HG03135 (cell line): ENCODE data around the gene SKP2.
"Not testable (repeated sequence)": the region's sequence is repeated elsewhere in the genome, so short reads cannot be mapped to it uniquely, and the experiment has no call there.

Experiments used
- ATAC-seq: cut with Tn5 transposase; IDR thresholded peaks from one replicate; pipeline ENCODE4 v1.9.1; 2021; ENCODE audit warnings: mild to moderate bottlenecking, moderate library complexity; ENCODE audit not compliant: unreplicated experiment

Gene SKP2

DNA sequence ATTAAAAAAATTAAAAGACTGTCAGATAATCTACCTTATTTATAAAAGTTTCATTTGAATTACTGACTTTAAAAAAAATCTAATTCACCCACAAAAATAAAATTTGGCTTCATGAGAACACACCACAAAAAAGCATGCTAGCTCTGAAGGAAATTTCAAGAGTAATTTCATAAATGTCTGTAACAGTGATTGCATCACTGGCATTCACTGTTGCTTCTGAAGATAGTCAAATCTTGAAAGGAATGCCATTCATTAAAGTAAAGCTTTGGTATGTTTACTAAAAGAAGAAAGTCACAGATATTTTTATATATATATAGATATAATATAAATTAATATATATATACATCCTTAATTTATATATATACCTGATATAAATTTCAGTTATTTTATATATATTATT lies 46.4 kb downstream of the SKP2 start:
- ATAC-seq, result no peak

DNA sequence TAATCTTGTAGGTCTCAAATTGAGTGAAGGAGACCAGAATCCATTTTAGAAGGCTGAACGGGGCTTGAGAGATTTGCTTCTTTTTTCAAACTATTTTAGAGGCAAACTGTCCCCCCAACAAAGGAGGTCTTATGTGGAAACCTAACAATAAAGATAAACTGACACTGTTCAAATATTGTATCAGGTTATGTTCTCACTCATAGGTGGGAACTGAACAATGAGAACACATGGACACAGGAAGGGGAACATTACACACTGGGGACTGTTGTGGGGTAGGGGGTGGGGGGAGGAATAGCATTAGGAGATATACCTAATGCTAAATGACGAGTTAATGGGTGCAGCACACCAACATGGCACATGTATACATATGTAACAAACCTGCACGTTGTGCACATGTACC lies 46.9 kb downstream of the SKP2 start:
- not testable (repeated sequence) for ATAC-seq

DNA sequence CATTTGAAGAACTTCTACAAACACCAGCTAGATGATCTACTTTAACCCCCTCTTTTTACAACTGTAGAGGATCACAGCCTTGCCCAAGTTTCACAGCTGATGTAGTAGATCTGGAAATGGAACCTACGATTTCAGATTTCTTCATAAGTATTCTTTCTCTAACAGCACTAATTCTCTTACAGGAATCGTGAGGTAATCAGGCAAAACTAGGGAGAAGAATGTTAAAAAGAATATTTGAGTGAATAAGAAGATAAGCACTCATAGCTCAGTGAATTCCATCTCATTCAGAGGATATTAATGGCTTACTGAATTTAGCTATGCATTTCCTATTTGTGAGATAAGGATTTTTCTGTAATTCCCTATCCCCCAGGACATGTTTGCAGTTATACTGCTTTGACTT lies 47.7 kb downstream of the SKP2 start:
- no peak for ATAC-seq

DNA sequence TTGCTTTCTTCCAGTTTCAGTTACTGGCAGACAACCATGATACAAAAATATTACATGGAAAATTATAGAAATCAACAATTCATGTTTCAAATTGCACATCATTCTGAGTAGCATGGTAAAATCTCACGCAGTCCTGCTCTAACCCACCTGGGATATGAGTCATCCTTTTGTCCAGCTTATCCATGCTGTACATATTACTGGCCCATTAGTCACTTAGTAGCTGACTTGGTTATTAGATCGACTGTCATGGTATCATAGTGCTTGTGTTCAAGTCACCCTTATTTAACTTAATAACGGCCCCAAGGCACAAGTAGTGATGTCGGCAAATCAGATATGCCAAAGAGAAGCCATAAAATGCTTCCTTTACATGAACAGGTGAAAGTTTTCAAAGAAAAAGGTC lies 48.6 kb downstream of the SKP2 start:
- no peak for ATAC-seq

DNA sequence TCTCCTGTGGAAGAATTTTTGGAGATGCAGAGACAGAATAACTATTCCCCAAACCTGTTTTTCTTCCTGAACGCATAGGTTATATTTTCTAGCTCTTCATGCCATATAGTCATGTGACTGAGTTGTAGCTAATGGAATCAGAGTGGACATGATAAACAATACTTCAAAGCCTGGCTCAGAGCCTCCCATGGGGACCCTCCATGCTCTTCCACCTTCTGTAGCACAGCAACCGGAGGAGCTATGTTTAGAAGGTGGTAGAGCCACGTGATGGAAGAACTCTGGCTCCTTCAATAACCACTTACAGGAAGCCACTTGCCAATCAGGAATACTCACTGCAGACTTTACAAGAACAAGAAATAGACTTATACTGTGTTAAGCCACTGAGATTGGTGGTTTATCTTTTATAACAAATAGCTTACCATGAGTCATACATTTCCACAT lies 50.6 kb downstream of the SKP2 start:
- no peak for ATAC-seq

DNA sequence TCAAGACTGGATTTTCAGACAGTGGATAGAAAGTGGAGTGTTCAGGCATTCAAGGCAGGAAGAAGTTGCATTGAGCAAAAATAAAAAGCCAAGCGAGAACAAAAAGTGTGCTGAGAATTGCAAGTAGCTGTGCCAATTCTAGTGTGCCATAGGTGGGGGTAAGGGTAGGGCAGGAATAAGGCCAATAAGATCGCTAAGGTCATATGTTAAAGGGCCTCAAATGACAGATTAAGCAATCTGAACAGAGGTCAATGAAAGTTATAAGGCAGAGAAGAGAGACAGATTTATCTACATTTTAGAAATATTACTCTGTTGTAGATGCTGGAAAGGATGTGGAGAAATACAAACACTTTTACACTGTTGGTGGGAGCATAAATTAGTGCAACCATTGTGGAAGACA lies 53.4 kb downstream of the SKP2 start:
- ATAC-seq, result no peak

DNA sequence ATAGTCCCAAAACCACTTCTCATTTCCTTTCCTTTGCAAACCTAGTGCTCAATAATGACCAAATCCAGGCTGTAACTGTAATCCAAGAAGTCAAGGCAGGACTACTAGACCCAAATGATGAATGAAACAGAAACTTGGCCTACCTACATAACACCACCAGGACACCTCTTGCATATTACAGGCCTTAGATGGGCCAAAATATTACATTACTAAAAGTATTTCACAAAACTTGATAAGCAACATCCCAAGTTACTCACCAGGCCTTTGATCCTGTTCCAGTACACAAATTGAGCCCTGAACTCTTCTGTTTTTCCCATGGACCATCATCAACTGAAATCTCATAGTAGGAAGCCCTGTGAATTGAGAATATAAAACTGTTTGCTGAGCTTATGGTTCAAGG lies 55.0 kb downstream of the SKP2 start:
- ATAC-seq, result no peak

DNA sequence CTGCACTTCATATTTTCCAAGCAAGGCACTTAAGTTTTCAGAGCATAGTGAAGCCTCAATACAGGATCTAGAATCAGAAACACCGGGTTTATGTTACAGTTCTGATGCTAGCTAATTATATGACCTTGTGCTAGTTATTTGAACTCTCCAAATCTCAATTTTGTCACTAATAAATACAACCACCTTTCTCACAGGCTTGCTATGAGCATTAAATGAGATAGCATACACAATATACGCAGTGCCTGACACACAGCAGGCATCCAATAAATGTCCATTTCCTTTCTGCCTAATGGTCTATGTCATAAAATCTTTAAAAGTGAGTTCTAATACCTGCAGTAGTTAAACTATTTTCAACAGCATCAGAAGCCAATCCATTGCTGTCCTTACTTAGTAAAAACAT lies 56.9 kb downstream of the SKP2 start:
- ATAC-seq, result no peak

DNA sequence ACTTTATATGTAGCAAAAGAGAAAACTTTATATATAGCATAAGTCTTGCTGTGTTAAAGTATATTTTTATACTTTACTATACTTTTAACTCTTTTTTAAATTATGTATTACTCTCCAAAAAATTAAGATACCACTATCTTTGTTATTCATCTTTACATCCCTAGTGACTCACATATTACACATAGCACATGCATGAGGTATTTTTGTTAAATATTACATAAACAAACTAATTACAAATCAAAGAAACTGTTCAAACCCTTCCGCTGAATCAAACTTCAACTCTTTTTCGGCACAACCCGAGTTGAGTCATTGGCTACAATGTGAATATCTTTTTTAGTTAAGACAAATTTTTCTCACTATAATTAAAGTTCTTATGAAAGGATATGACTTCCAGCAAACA lies 57.8 kb downstream of the SKP2 start:
- no peak for ATAC-seq

DNA sequence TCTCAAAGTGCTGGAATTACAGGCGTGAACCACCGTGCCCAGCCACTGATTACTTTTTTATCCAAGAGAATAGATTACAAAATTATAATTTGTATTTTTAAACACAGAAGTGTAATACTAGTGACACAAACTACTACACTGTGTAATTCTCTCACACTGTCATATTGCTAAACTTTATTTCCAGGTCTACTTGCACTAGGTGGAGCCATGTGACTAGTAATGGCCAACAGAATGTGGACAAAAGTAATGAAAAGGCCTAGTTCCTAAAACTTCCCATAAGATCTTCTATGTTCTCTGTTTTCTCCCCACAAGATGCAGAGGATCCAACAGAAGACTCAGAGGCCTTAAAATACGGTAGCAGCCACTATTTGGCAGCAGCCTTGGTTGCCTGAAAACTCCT lies 62.5 kb downstream of the SKP2 start:
- no peak for ATAC-seq

DNA sequence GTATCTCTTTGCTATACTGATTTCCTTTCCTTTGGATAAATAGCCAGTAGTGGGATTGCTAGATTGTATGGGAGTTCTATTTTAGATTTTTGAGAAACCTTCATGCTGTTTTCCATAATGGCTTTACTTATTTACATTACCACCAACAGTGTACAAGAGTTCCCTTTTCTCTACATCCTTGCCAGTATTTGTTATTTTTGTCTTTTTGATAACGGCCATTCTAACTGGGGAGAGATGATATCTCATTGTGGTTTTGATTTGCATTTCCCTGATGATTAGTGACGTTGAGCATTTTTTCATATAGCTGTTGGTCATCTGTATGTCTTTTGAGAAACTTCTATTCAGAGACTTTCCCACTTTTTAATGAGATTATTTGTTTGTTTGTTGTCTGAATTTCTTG lies 64.0 kb downstream of the SKP2 start:
- ATAC-seq, result no peak

DNA sequence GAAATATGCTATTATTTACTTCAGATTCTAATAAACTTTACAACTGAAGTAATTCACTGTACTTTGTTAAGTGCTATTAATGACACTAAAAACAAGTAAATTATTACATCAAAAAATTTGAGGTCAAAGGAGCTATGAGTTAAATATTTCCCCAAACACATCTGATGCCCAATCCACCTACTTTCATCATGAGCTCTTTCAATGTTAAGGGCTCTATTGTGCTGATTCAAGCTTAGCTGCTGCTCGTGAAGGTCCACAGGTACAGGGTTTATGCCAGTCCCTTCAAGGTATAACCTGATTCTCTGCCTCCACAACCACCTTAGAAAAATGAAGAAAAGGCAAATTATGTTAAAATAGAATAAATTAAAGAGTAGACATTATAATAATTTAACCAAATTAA lies 65.7 kb downstream of the SKP2 start:
- ATAC-seq, result no peak

DNA sequence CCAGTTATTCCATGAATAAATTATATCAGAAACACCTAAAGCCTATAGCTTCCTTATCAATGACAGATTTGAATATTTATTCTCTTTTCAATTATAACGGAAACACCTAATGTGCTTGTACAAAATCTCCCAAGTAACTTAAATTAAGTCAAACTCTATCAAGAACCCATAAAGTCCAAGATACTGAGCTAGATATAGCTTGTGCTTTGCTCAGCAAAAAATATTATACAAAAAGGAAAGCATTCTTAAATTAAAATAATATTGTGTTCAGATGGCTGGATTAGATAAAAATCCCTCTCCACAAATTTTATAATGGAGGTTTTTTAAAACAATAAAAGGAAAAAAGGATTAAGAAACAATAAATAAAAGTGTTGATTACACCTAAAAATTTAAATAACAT lies 66.1 kb downstream of the SKP2 start:
- no peak for ATAC-seq

DNA sequence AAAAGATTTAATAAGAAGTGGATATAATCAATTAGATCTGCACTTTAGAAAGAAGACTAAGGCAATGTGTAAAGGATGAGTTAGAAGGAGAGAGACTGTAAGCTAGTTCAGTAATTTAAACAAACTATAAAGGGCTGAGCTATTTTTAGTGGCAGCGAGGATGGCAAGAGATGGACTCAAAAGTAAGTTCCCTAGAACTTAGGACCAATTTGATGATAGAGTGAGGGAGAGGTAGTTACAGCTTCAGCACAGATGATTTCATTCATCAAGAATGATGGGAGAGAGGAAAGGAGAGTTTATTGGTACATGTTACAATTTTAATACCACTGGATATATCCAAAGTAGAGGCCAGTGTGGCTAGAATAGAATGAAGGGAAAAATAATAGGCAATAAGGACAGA lies 70.7 kb downstream of the SKP2 start:
- no peak for ATAC-seq

DNA sequence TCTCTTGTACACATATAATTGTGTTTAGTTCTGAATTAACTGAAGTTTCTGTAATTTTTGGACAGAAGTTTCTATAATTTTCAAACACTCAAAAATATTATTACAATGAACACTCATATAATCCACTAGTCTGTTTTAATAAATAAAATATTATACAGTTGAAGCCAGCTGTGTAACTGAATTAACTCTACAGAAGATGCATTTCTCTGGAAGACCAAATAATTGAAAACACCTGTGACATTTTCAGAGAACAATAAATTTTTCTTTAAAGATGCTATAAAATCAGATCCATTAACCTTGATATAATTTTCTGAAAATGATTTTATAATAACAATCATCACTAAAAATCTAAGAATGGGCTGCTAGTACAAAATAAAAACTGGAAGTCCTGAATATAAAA lies 75.1 kb downstream of the SKP2 start:
- no peak for ATAC-seq

DNA sequence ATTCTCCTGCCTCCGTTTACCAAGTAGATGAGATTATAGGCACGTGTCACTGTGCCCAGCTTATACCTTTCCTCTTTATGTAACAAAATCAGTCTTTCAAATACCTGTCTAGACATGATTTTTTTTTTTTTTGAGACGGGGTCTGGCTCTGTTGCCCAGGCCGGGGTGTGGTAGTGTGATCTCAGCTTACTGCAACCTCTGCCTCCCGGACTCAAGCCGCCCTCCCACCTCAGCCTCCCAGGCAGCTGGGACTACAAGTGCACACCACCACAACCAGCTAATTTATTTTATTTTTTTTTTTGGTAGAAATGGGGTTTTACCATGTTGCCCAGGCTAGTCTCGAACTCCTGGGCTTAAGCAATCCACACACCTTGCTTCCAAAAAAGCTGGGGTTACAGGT lies 76.6 kb downstream of the SKP2 start:
- ATAC-seq, result no peak

DNA sequence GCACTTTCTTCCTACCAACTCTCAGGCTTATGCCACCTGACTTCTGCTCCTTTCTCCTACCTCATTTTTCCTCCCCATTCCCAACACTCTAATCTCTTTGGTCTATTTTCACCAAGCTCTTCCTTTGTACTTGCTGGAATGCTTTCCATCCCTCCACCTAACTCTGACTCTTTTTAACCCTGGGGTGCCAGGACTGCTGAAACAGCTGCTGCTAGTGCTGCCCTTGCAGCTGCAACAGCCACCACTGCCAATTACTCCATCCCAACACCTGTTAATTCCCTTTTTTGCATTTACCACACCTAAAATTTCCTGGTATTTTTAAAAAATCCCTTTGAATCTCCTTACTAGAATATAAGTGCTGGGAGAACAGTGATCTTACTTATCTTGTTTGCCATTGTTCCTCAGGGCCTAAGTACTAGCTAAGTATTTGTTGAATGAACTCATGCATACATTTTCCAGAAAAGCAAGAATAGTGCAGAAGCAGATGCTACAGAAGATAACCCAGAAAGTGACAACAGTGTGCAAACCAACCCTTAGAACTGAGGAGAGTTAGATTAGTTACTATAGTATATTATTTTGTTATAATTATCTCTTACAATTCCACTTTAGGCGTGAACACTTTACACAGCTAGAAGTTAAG lies 78.4 kb downstream of the SKP2 start:
- ATAC-seq, result no peak

DNA sequence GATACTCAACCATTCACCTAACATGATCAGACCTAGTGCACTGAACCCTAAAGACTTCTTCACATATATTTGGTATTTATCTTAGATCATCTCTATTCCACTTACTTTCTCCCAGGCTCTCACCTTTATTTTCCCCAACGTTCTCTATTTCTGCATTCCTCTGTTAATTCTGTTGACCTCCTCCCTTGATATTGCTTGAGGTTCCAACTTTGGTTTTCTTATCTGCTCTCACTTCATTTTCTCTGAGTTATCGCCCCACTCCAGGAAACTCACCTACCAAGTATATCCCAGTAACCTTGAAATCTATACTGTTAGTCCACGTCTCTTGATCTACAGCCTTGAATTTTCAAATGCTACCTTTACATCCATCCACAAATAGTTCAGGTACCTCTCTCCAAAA lies 80.6 kb downstream of the SKP2 start:
- no peak for ATAC-seq
